K562 (cell line): Measurements from ENCODE around the gene FAM168B. TPM values are rescaled to one million over a fixed set of nuclear protein-coding genes. Genes with fewer than 3 reads are reported as not detected.

ENCODE experiments used
- EP300 ChIP-seq: IDR thresholded peaks from 2 replicates; pipeline ENCODE4 v1.6.1; 2012; ENCODE audit warnings: low read length, improper control_type of control experiment
- ETV5 ChIP-seq: sonication (generic); formaldehyde crosslinking; IDR thresholded peaks from 2 replicates; pipeline ENCODE4 v1.4.0; 2020; ENCODE audit warnings: low read depth, mild to moderate bottlenecking, missing genetic modification reagents
- HDAC2 ChIP-seq: fragments of 450-650 bp; IDR thresholded peaks from 2 replicates; pipeline ENCODE4 v1.6.1; 2016; ENCODE audit warnings: mild to moderate bottlenecking
- IRF2 ChIP-seq: sonication (generic); formaldehyde crosslinking; IDR thresholded peaks from 2 replicates; pipeline ENCODE4 v1.8.1; 2022; ENCODE audit warnings: mild to moderate bottlenecking, missing genetic modification reagents
- MAFF ChIP-seq: IDR thresholded peaks from 2 replicates; pipeline ENCODE4 v1.6.1; 2012; ENCODE audit warnings: low read length, improper control_type of control experiment
- MED1 ChIP-seq: sonication (generic); formaldehyde crosslinking; IDR thresholded peaks from 2 replicates; pipeline ENCODE4 v1.8.1; 2023; ENCODE audit warnings: missing genetic modification reagents, borderline replicate concordance
- MEF2A ChIP-seq: IDR thresholded peaks from 2 replicates; pipeline ENCODE4 v1.6.1; 2011; ENCODE audit warnings: low read depth, mild to moderate bottlenecking, low read length, moderate library complexity; ENCODE audit not compliant: control insufficient read depth
- MTA2 ChIP-seq: fragments of 450-650 bp; IDR thresholded peaks from 2 replicates; pipeline ENCODE4 v1.6.1; 2016; ENCODE audit warnings: low read depth
- NEUROD1 ChIP-seq: fragments of 150-350 bp; IDR thresholded peaks from 2 replicates; pipeline ENCODE4 v1.6.1; 2014; ENCODE audit warnings: borderline replicate concordance, low read length, low read depth; ENCODE audit not compliant: partially characterized antibody
- RFX7 ChIP-seq: fragments of 250-450 bp; sonication (Bioruptor Pico); IDR thresholded peaks from 2 replicates; pipeline ENCODE4 v1.5.1; 2021; ENCODE audit warnings: mild to moderate bottlenecking
- RNF2 ChIP-seq: sonication (generic); IDR thresholded peaks from 2 replicates; pipeline ENCODE4 v1.6.1; 2016
- SAP30 ChIP-seq: fragments of 200-600 bp; sonication (generic); IDR thresholded peaks from 2 replicates; pipeline ENCODE4 v1.6.1; 2012; ENCODE audit warnings: borderline replicate concordance, low read depth, mild to moderate bottlenecking, moderate library complexity, low read length, control low read depth, inconsistent platforms; ENCODE audit not compliant: insufficient read depth, poor library complexity, severe bottlenecking
- polyA plus RNA-seq, 8 experiments: library from polyadenylated mRNA; depleted of rRNA in 4 of 8; stranded (reverse) in 5 of 8; unstranded in 3 of 8; fragments of >200 nt; fragmentation: Nextera tagmentation in 2 of 8; fragmentation: Illumina TruSeq in 1 of 8; extraction: Ambion mirVana in 2 of 8; extraction: Trizol in 1 of 8; gene quantifications; 2 replicates each; pipeline versions ENCODE4 v1.2.1 to v1.2.3, GENCODE V29; 2011 to 2014; ENCODE audit warnings: inconsistent platforms in 1 of 8, missing spikeins in 1 of 8
- total RNA-seq, 7 experiments: library from RNA; depleted of rRNA in 6 of 7; stranded (reverse); fragments of >200 nt in 6 of 7; fragmentation: Illumina TruSeq in 2 of 7; extraction: Trizol in 2 of 7; gene quantifications; 2 replicates each; pipeline versions ENCODE4 v1.2.1 to v1.2.3, GENCODE V29; 2011 to 2021; ENCODE audit warnings: low replicate concordance in 1 of 7
- TF ChIP-seq, protein P1 (sequence below): fragments of 250-450 bp; sonication (Bioruptor Pico); IDR thresholded peaks from 2 replicates; pipeline ENCODE4 v1.5.0; 2022; ENCODE audit warnings: mild to moderate bottlenecking
- TF ChIP-seq, protein P2 (sequence below), 2 experiments: fragments of 450-650 bp in 1 of 2; sonication (generic) in 1 of 2; formaldehyde crosslinking in 1 of 2; IDR thresholded peaks; 2 replicates each; pipeline versions ENCODE4 v1.7.1 to v1.9.0; 2016 to 2022; ENCODE audit warnings: inconsistent platforms in 1 of 2, mild to moderate bottlenecking in 1 of 2, missing genetic modification reagents in 1 of 2
- TF ChIP-seq, protein P3 (sequence below), 2 experiments: fragments of 450-650 bp; IDR thresholded peaks; 2 replicates each; pipeline ENCODE4 v1.6.1; 2016

Gene FAM168B
- total and polyA plus RNA-seq, 9 of the 15 experiments (the other 6 are each of a cell fraction or from before 2014, with no cell fraction given): 3.3 to 76.0 (median 46.1) TPM

DNA sequence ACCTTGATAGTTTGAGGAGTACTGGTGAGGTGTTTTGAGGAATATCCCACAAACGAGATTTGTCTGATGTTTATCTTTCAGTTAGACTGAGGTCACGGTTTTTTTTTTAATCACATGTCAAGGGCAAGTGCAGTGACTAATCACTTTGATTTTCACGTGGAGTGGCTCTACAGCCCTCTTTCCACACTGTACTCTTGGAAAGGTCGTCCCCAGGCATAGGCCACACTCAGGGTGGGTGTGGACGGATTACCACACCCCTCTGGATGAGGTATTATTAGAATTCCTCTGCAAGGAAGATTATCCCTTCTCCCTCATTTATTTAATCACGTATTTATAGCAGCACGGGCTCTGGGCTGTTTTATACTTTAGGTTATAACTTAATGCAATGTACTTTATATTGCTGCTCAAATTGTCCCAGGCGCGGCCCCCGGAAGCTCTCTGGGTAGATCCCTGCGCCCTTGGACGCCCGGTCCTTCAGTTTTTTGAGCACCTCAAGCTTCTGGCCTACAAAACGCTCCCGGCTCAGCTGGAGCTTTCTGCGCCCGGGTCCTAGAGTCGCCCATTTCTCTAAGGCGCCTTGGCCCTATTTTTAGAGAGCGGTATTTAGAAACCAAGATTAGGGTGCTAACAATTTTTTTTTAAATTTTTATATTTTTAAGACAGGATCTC lies 11.4 kb upstream of the FAM168B start (continued):
- TF ChIP-seq, protein P1, sequence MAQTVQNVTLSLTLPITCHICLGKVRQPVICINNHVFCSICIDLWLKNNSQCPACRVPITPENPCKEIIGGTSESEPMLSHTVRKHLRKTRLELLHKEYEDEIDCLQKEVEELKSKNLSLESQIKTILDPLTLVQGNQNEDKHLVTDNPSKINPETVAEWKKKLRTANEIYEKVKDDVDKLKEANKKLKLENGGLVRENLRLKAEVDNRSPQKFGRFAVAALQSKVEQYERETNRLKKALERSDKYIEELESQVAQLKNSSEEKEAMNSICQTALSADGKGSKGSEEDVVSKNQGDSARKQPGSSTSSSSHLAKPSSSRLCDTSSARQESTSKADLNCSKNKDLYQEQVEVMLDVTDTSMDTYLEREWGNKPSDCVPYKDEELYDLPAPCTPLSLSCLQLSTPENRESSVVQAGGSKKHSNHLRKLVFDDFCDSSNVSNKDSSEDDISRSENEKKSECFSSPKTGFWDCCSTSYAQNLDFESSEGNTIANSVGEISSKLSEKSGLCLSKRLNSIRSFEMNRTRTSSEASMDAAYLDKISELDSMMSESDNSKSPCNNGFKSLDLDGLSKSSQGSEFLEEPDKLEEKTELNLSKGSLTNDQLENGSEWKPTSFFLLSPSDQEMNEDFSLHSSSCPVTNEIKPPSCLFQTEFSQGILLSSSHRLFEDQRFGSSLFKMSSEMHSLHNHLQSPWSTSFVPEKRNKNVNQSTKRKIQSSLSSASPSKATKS (CRISPR knock-in tag): no peak
- TF ChIP-seq RFX7 (no peak), MEF2A (peak; percentile 45), NEUROD1 (peak; percentile 63), MED1 (no peak), HDAC2 (peak; percentile 56; the same call in 1 of the 2 replicates), ETV5 (no peak; the same call in 1 of the 2 replicates), MTA2 (0 out of 2 replicates have a peak, but pooled peaks have one; percentile 33), RNF2 (0 out of 2 replicates have a peak, but pooled peaks have one; percentile 55), IRF2 (no peak), SAP30 (peak; percentile 41), MAFF (peak; percentile 13; the same call in 1 of the 2 replicates), EP300 (peak; percentile 41; the same call in 1 of the 2 replicates)
- TF ChIP-seq, protein P2, sequence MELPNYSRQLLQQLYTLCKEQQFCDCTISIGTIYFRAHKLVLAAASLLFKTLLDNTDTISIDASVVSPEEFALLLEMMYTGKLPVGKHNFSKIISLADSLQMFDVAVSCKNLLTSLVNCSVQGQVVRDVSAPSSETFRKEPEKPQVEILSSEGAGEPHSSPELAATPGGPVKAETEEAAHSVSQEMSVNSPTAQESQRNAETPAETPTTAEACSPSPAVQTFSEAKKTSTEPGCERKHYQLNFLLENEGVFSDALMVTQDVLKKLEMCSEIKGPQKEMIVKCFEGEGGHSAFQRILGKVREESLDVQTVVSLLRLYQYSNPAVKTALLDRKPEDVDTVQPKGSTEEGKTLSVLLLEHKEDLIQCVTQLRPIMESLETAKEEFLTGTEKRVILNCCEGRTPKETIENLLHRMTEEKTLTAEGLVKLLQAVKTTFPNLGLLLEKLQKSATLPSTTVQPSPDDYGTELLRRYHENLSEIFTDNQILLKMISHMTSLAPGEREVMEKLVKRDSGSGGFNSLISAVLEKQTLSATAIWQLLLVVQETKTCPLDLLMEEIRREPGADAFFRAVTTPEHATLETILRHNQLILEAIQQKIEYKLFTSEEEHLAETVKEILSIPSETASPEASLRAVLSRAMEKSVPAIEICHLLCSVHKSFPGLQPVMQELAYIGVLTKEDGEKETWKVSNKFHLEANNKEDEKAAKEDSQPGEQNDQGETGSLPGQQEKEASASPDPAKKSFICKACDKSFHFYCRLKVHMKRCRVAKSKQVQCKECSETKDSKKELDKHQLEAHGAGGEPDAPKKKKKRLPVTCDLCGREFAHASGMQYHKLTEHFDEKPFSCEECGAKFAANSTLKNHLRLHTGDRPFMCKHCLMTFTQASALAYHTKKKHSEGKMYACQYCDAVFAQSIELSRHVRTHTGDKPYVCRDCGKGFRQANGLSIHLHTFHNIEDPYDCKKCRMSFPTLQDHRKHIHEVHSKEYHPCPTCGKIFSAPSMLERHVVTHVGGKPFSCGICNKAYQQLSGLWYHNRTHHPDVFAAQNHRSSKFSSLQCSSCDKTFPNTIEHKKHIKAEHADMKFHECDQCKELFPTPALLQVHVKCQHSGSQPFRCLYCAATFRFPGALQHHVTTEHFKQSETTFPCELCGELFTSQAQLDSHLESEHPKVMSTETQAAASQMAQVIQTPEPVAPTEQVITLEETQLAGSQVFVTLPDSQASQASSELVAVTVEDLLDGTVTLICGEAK (IDR thresholded peaks at IDR 0.05): peak; percentile 71
- TF ChIP-seq, protein P2 (CRISPR knock-in tag; IDR thresholded peaks at IDR 0.05): no peak
- TF ChIP-seq, protein P3, sequence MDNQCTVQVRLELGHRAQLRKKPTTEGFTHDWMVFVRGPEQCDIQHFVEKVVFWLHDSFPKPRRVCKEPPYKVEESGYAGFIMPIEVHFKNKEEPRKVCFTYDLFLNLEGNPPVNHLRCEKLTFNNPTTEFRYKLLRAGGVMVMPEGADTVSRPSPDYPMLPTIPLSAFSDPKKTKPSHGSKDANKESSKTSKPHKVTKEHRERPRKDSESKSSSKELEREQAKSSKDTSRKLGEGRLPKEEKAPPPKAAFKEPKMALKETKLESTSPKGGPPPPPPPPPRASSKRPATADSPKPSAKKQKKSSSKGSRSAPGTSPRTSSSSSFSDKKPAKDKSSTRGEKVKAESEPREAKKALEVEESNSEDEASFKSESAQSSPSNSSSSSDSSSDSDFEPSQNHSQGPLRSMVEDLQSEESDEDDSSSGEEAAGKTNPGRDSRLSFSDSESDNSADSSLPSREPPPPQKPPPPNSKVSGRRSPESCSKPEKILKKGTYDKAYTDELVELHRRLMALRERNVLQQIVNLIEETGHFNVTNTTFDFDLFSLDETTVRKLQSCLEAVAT (IDR thresholded peaks at IDR 0.05): peak in 1 of 2 experiments; percentile 13; a peak in 1 of 4 replicates
